CD4-positive, alpha-beta memory T cell (primary cell): ENCODE measurements around the gene BTNL3. TPM values are rescaled to one million over a fixed set of nuclear protein-coding genes. Genes with fewer than 3 reads are reported as not detected.

Source experiments
- CTCF ChIA-PET: fragments of 350-600 bp; sonication (Branson Sonifier 250); formaldehyde crosslinking; loops from one replicate; lab custom pipeline; 2021; ENCODE audit warnings: inconsistent platforms; ENCODE audit not compliant: partially characterized antibody; lab: Charles Lee
- POLR2A ChIA-PET: fragments of 350-600 bp; sonication (Branson Sonifier 250); formaldehyde crosslinking; loops from one replicate; lab custom pipeline; 2021; ENCODE audit not compliant: partially characterized antibody; lab: Charles Lee
- DNase-seq, 5 donors: peaks; one replicate each; pipeline versions ENCODE4 v3.0.0 to v3.0.0-alpha.2; 2020 to 2022; ENCODE audit warnings: mixed read lengths in 1 of 5
- H3K27ac ChIP-seq: one replicate; pipeline ENCODE4 v1.7.0; 2013; ENCODE audit warnings: low read depth, low read length
- H3K27me3 ChIP-seq: 2 replicates; pipeline ENCODE4 v1.7.0; 2013; ENCODE audit warnings: mild to moderate bottlenecking, low read length, moderate library complexity; ENCODE audit not compliant: insufficient read depth
- H3K36me3 ChIP-seq: 2 replicates; pipeline ENCODE4 v1.7.0; 2013; ENCODE audit warnings: mild to moderate bottlenecking, low read length, moderate library complexity; ENCODE audit not compliant: insufficient read depth
- H3K4me1 ChIP-seq: 2 replicates; pipeline ENCODE4 v1.7.0; 2013; ENCODE audit warnings: mild to moderate bottlenecking, low read length, moderate library complexity; ENCODE audit not compliant: insufficient read depth
- H3K4me3 ChIP-seq, 2 donors: one replicate each; pipeline ENCODE4 v1.7.0; 2013; ENCODE audit warnings: low read length in 2 of 2, mild to moderate bottlenecking in 1 of 2
- H3K9me3 ChIP-seq, 2 donors: one replicate each; pipeline ENCODE4 v1.7.0; 2013; ENCODE audit warnings: low read length in 2 of 2, control low read depth in 1 of 2; ENCODE audit not compliant: control insufficient read depth in 1 of 2
- H3K27ac Mint-ChIP-seq, 7 donors: one replicate each; pipeline ENCODE4 v1.8.0; 2020 to 2021; ENCODE audit warnings: mixed read lengths in 7 of 7, mild to moderate bottlenecking in 6 of 7, inconsistent platforms in 3 of 7, moderate library complexity in 3 of 7
- H3K27me3 Mint-ChIP-seq, 2 donors: one replicate each; pipeline ENCODE4 v1.8.0; 2020 to 2021; ENCODE audit warnings: mixed read lengths in 2 of 2
- H3K36me3 Mint-ChIP-seq, 2 donors: one replicate each; pipeline ENCODE4 v1.8.0; 2020 to 2021; ENCODE audit warnings: mixed read lengths in 2 of 2, inconsistent platforms in 1 of 2, mild to moderate bottlenecking in 1 of 2
- H3K4me1 Mint-ChIP-seq, 4 donors: one replicate each; pipeline ENCODE4 v1.8.0; 2020 to 2021; ENCODE audit warnings: mixed read lengths in 4 of 4, mild to moderate bottlenecking in 1 of 4
- H3K4me3 Mint-ChIP-seq, 8 donors: one replicate each; pipeline ENCODE4 v1.8.0; 2020 to 2021; ENCODE audit warnings: mixed read lengths in 8 of 8, mild to moderate bottlenecking in 7 of 8, moderate library complexity in 6 of 8, inconsistent platforms in 3 of 8
- H3K9me3 Mint-ChIP-seq, 8 donors: one replicate each; pipeline ENCODE4 v1.8.0; 2020 to 2021; ENCODE audit warnings: mixed read lengths in 8 of 8, mild to moderate bottlenecking in 5 of 8, inconsistent platforms in 3 of 8, moderate library complexity in 1 of 8
- intact Hi-C: fragments of 100-400 bp; cut with micrococcal nuclease; formaldehyde crosslinking; loops from one replicate; pipeline ENCODE4 v1.15.1; 2023
- polyA plus RNA-seq, 2 donors: library from polyadenylated mRNA; unstranded; fragments of 300-500 nt; fragmentation: Illumina TruSeq; gene quantifications; one replicate each; pipeline ENCODE4 v1.2.3, GENCODE V29; 2021
- total RNA-seq, 2 experiments: library from RNA; stranded (reverse); gene quantifications; one replicate each; pipeline ENCODE4 v1.2.3, GENCODE V29; 2021

Gene BTNL3
- total and polyA plus RNA-seq, 4 experiments from 2014 or later, result not detected

DNA sequence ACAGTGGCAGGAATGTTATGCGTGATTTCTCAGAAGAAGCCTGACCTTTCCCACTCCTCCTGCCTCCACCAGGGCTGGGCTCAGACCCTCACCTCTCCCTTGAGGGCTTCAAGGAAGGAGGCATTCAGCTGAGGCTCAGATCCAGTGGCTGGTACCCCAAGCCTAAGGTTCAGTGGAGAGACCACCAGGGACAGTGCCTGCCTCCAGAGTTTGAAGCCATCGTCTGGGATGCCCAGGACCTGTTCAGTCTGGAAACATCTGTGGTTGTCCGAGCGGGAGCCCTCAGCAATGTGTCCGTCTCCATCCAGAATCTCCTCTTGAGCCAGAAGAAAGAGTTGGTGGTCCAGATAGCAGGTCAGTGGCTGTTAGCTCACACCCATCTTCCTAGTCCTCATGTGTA lies 61.4 kb downstream of the BTNL3 start:
- peaks cover 27% of the 10 kb centered on the region for H3K27me3 ChIP-seq
- H3K9me3 ChIP-seq, result no peaks in the 10 kb centered on the region
- intact Hi-C loops, result no loop called here
- ChIA-PET POLR2A (no interaction called here), CTCF (no interaction called here)
- H3K36me3 Mint-ChIP-seq, result no peaks in the 10 kb centered on the region
- peaks cover 48 to 57% of the 10 kb centered on the region in 2 donors for H3K27me3 Mint-ChIP-seq
- no peak overlapping the region for H3K27ac Mint-ChIP-seq
- H3K4me3 ChIP-seq, result no peak overlapping the region
- peaks cover 0 to 4% (median 0%) of the 10 kb centered on the region in 8 donors for H3K9me3 Mint-ChIP-seq
- H3K4me1 ChIP-seq, result peaks cover 16% of the 10 kb centered on the region
- H3K27ac ChIP-seq, result no peak overlapping the region
- peaks cover 9 to 22% (median 18%) of the 10 kb centered on the region in 4 donors for H3K4me1 Mint-ChIP-seq
- H3K36me3 ChIP-seq, result no peaks in the 10 kb centered on the region
- DNase-seq, result no peak
- H3K4me3 Mint-ChIP-seq, result no peak overlapping the region

DNA sequence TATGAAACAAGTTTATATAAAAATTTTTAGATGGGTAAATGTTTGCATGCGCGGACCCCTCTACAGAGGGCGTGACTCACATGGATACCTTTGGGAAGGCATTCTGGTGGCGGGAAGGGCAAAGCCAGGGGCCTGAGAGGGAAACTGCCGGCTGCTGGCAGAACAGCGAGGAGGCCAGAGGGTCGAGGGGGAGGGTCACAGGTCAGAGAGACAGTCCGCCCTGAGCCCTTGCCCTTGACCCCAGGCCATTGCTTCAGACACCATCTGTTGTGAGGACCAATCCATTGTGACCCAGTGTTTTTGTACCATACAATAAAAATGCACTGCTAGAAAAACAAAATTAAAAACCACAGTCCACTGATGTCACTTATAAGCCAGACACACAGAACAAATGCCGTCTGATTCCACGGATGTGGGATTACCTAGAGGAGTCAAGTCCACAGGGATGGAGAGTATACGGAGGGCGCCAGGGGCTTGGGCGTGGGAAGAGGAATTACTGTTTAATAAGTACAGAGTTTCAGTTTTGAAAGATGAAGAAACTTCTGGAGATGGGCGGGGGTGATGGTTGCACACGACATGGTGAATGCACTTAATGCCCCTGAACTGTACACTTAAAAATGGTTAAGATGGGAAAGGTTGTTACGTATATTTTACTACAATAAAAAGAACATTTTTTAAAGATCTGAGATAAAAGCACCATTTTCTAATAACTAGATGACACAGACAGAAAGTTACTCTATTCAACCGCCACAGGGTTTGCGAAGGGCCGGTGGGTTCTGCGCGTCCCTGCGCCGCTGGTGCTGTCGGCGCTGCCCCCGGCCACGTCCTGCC lies 63.4 kb downstream of the BTNL3 start:
- Mint-ChIP-seq H3K36me3 (no peaks in the 10 kb centered on the region), H3K9me3 (peaks cover 0 to 4% (median 0%) of the 10 kb centered on the region in 8 donors), H3K4me3 (peak overlapping the region; percentile 61 to 90 (median 70)), H3K27me3 (peaks cover 66 to 71% of the 10 kb centered on the region in 2 donors), H3K4me1 (peaks cover 9 to 22% (median 18%) of the 10 kb centered on the region in 4 donors), H3K27ac (peak overlapping the region in 1 of 7 donors; percentile 0)
- DNase-seq, result no peak
- no peak overlapping the region for H3K4me3 ChIP-seq
- no peaks in the 10 kb centered on the region for H3K36me3 ChIP-seq
- H3K27me3 ChIP-seq, result peaks cover 27% of the 10 kb centered on the region
- no peaks in the 10 kb centered on the region for H3K9me3 ChIP-seq
- H3K4me1 ChIP-seq, result peaks cover 16% of the 10 kb centered on the region
- intact Hi-C loops, result no loop called here
- H3K27ac ChIP-seq, result no peak overlapping the region
- CTCF ChIA-PET, result no interaction called here
- POLR2A ChIA-PET, result no interaction called here

DNA sequence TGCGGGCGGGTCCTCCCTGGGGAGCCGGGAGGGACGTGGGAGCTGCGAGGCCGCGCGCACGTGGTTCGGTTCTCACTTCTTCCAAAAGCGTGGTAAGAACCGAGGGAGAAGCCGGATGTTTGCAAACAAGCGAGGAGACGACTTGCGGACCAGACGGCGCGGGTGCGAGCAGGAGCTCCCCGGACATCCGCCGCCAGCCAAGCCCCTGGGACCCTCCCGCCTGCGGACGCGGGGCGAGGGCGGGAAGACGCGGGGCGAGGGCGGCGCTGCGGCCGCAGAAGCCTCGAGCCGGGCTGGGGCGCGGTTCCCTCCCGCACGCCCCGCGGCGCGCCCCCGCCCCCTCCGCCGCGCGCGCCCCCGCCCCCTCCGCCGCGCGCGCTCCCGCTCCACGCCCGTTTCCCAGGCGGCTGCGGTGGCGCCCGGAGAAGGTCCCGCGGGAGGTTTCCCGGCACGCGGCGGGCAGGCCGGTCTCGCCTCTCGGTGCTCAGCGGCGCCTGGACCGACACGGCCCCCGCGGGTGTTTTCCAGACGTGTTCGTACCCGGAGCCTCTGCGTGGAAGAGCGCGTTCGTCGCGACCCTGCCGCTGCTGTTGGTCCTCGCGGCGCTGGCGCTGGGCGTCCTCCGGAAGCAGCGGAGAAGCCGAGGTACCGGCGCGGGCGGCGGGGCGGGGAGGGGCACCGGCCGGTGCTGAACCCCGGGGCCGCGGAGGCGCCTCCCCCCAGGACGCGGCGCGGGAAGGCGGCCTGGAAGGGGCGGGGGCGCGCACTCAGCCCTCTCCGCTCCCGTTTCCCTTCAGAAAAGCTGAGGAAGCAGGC lies 64.2 kb downstream of the BTNL3 start:
- peak overlapping the region; percentile 75 to 90 (median 77) for H3K4me3 Mint-ChIP-seq
- CTCF ChIA-PET, result no interaction called here
- Histone ChIP-seq H3K27me3 (peaks cover 25% of the 10 kb centered on the region), H3K4me1 (peaks cover 16% of the 10 kb centered on the region), H3K36me3 (no peaks in the 10 kb centered on the region), H3K9me3 (no peaks in the 10 kb centered on the region), H3K27ac (no peak overlapping the region), H3K4me3 (peak overlapping the region in 1 of 2 donors; percentile 37)
- POLR2A ChIA-PET, result no interaction called here
- intact Hi-C loops, result no loop called here
- H3K36me3 Mint-ChIP-seq, result no peaks in the 10 kb centered on the region
- H3K27me3 Mint-ChIP-seq, result peaks cover 64 to 72% of the 10 kb centered on the region in 2 donors
- peaks cover 0 to 2% (median 0%) of the 10 kb centered on the region in 8 donors for H3K9me3 Mint-ChIP-seq
- peaks cover 9 to 22% (median 18%) of the 10 kb centered on the region in 4 donors for H3K4me1 Mint-ChIP-seq
- H3K27ac Mint-ChIP-seq, result peak overlapping the region in 1 of 7 donors; percentile 0
- peak in 3 of 5 donors; percentile 10 to 25 (median 14) for DNase-seq

DNA sequence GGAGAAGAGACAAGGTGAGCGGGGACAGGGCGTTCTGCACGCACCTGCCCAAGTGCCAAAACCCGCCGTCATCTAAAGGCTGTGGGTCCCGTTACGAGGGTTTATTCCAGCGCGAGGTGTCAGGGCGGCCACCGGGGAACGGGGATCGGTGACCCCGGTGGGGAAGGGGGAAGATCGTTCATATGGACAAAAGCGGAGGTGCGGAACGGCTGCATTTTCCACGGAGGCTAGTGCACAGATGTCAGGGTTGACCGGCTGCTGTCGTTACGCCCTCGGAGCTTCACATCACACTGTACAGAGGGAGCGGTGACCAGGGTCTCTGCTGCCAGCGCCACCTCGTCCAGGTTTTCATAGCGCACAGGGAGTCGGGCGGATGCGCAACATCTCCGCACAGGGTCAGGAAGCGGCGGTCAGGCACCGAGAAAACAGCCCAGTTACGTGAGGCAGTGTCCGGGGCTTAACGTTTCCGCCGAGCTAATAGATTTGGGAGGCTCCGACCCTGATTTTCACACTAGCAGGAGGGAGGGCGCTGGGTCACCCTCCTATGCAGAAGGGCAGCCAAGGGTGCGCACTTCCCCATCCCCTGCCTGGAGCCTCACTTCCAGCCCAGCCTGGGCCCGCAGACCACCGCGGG lies 65.0 kb downstream of the BTNL3 start:
- peak overlapping the region; percentile 75 to 84 (median 76) for H3K4me3 Mint-ChIP-seq
- Histone ChIP-seq H3K27ac (no peak overlapping the region), H3K9me3 (no peaks in the 10 kb centered on the region), H3K4me1 (peaks cover 16% of the 10 kb centered on the region), H3K4me3 (peak overlapping the region in 1 of 2 donors; percentile 37), H3K27me3 (peaks cover 29% of the 10 kb centered on the region), H3K36me3 (no peaks in the 10 kb centered on the region)
- ChIA-PET CTCF (no interaction called here), POLR2A (no interaction called here)
- H3K27me3 Mint-ChIP-seq, result peaks cover 68 to 72% of the 10 kb centered on the region in 2 donors
- no peaks in the 10 kb centered on the region for H3K36me3 Mint-ChIP-seq
- H3K27ac Mint-ChIP-seq, result peak overlapping the region in 1 of 7 donors; percentile 18
- DNase-seq, result no peak
- intact Hi-C loops, result no loop called here
- peaks cover 0 to 2% (median 0%) of the 10 kb centered on the region in 8 donors for H3K9me3 Mint-ChIP-seq
- peaks cover 9 to 22% (median 18%) of the 10 kb centered on the region in 4 donors for H3K4me1 Mint-ChIP-seq

DNA sequence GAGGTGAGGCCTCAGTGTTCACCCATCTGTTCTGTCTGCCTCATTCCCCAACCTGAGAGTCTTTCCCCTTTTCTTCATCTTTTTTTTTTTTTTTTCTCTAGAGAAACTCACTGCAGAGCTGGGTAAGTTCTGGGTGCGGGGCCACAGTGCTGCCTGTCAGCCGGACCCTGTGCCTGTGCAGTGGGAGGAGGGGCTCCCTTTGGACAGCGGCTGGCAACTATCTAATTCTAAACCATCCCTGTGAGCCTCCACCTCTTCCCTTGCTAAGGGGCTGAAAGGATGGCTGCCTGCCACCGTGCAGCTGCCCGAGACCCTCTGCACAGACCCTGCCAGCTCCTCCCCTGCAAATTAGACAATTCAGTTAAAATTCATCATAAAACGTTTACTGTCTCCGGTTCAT lies 65.5 kb downstream of the BTNL3 start:
- Histone ChIP-seq H3K27me3 (peaks cover 33% of the 10 kb centered on the region), H3K4me1 (peaks cover 16% of the 10 kb centered on the region), H3K9me3 (no peaks in the 10 kb centered on the region), H3K27ac (no peak overlapping the region), H3K4me3 (no peak overlapping the region), H3K36me3 (no peaks in the 10 kb centered on the region)
- peaks cover 9 to 22% (median 18%) of the 10 kb centered on the region in 4 donors for H3K4me1 Mint-ChIP-seq
- intact Hi-C loops, result no loop called here
- no peaks in the 10 kb centered on the region for H3K36me3 Mint-ChIP-seq
- DNase-seq, result no peak
- ChIA-PET POLR2A (no interaction called here), CTCF (no interaction called here)
- H3K9me3 Mint-ChIP-seq, result peaks cover 0 to 2% (median 0%) of the 10 kb centered on the region in 8 donors
- H3K4me3 Mint-ChIP-seq, result peak overlapping the region; percentile 40 to 80 (median 75)
- H3K27me3 Mint-ChIP-seq, result peaks cover 68 to 73% of the 10 kb centered on the region in 2 donors
- H3K27ac Mint-ChIP-seq, result no peak overlapping the region

- POLR2A ChIA-PET, result no interaction called here
- intact Hi-C loops, result no loop called here
- Histone ChIP-seq H3K4me1 (peaks cover 16% of the 10 kb centered on the region), H3K27ac (no peak overlapping the region), H3K4me3 (no peak overlapping the region), H3K36me3 (no peaks in the 10 kb centered on the region), H3K27me3 (peaks cover 33% of the 10 kb centered on the region), H3K9me3 (no peaks in the 10 kb centered on the region)
- Mint-ChIP-seq H3K27ac (no peak overlapping the region), H3K36me3 (no peaks in the 10 kb centered on the region), H3K4me3 (peak overlapping the region in 3 of 8 donors; percentile 54 to 76 (median 56)), H3K9me3 (peaks cover 0 to 2% (median 0%) of the 10 kb centered on the region in 8 donors), H3K4me1 (peaks cover 9 to 22% (median 18%) of the 10 kb centered on the region in 4 donors), H3K27me3 (peaks cover 64 to 69% of the 10 kb centered on the region in 2 donors)
- CTCF ChIA-PET, result no interaction called here
- no peak for DNase-seq
Observed at GRCh38 chr5:181054871-181055459, 66.3 kb downstream of the BTNL3 start.
